Activated naive CD4-positive, alpha-beta T cell treated with anti-CD3 and anti-CD28 coated beads, Interleukin-2, amount 50 U/mL, for 24 hours (primary cell): ENCODE results near the gene ZC3H12A.
A peak's percentile ranks its signal among the peaks of the same experiment; 100 is the strongest.

ENCODE experiments used
- H3K27ac Mint-ChIP-seq: one replicate; pipeline ENCODE4 v1.8.0; 2021; ENCODE audit warnings: mild to moderate bottlenecking, mixed read lengths
- H3K27me3 Mint-ChIP-seq: one replicate; pipeline ENCODE4 v1.8.0; 2021; ENCODE audit warnings: mixed read lengths
- H3K36me3 Mint-ChIP-seq: one replicate; pipeline ENCODE4 v1.8.0; 2021; ENCODE audit warnings: mixed read lengths
- H3K4me1 Mint-ChIP-seq: one replicate; pipeline ENCODE4 v1.8.0; 2021; ENCODE audit warnings: mixed read lengths
- H3K4me3 Mint-ChIP-seq: one replicate; pipeline ENCODE4 v1.8.0; 2021; ENCODE audit warnings: mild to moderate bottlenecking, mixed read lengths
- H3K9me3 Mint-ChIP-seq: one replicate; pipeline ENCODE4 v1.8.0; 2021; ENCODE audit warnings: mixed read lengths

Gene ZC3H12A

DNA sequence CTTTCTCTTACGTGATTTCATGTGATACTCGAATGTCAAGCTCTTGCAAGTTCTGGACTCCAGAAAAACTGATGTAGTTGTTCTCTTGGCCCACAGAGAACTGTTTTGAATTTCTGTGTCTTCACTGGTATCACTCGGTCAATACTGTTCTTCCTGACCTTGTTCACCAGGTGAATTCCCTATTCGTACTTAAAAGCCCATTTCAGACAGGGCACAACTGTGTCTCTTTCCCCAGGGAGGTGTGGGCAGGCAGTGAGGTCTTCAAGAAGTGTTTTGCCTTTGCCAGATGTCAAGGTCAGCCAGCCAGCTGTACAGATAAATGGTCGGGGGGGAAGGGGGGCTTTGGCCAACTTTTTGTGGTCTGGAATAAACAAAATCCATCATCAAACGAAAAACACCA is 27.5 kb upstream of the ZC3H12A start:
- Mint-ChIP-seq H3K4me3 (no peak overlapping the region), H3K27ac (no peak overlapping the region), H3K36me3 (no peaks in the 10 kb centered on the region), H3K9me3 (no peaks in the 10 kb centered on the region), H3K4me1 (peaks cover 9% of the 10 kb centered on the region), H3K27me3 (peaks cover 6% of the 10 kb centered on the region)

DNA sequence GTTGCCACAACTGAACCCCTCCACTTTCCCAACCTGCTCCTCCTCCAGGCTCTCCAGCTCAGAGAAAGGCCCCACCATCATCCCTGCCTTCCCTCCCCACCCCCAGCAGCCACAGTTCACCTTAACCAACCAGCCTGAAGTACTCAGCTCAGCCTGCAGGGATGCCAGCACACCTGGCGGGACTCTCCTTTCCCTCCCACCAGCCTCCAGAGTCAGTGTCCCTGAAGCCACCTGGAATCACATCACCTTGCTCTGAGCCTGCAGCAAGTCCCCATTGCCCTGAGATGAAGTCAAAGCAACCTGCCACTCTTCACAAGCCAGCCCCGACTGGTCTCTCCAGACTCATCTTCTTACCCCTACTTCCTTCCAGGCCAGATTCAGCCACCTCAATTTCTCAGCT is 26.2 kb upstream of the ZC3H12A start:
- H3K27me3 Mint-ChIP-seq: peaks cover 3% of the 10 kb centered on the region
- peaks cover 9% of the 10 kb centered on the region for H3K4me1 Mint-ChIP-seq
- H3K36me3 Mint-ChIP-seq: no peaks in the 10 kb centered on the region
- H3K4me3 Mint-ChIP-seq: no peak overlapping the region
- H3K27ac Mint-ChIP-seq: no peak overlapping the region
- no peaks in the 10 kb centered on the region for H3K9me3 Mint-ChIP-seq

DNA sequence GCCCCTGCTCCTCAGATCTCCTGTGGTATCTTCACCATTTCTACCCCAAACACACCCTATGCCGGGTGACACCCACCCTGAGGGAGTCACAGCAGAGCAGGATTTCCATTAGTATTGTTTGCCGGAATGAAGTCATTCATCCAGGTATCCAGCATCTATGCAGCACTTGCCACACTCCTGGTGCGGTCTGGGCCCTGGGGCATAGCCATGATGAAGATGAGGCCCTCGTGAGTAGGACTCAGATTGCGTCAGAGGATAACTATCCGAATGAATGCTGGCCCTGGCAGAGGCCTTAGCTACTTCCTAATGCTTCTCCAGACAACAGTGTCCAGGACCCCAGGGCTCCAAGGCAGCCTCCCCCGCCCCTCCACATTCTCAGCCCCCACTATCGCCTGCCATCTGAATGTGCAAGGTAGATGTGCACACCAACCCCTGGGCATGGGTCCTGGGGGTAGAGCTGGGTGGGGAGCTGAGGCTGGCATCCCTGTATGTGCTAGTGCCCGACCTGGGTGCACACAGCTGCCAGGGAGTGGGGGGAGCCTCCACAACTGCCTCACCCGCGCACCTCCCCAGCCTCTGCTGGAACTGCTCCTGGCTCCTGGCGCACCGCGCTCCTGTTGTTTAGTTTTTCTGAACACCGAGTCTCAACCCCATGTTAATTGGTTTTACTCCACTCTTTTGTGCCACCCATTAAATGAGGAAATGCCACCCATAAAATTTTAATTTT is 25.5 kb upstream of the ZC3H12A start:
- Mint-ChIP-seq H3K36me3 (no peaks in the 10 kb centered on the region), H3K4me3 (no peak overlapping the region), H3K27ac (no peak overlapping the region), H3K9me3 (no peaks in the 10 kb centered on the region), H3K27me3 (peaks cover 3% of the 10 kb centered on the region), H3K4me1 (peaks cover 9% of the 10 kb centered on the region)

GRCh38 chr1:37449936-37450335 is 24.4 kb upstream of the ZC3H12A start:
- Mint-ChIP-seq H3K4me3 (no peak overlapping the region), H3K9me3 (no peaks in the 10 kb centered on the region), H3K27ac (no peak overlapping the region), H3K36me3 (no peaks in the 10 kb centered on the region), H3K4me1 (peaks cover 13% of the 10 kb centered on the region), H3K27me3 (peaks cover 3% of the 10 kb centered on the region)

- Mint-ChIP-seq H3K27me3 (no peaks in the 10 kb centered on the region), H3K4me3 (no peak overlapping the region), H3K4me1 (peaks cover 15% of the 10 kb centered on the region), H3K27ac (no peak overlapping the region), H3K36me3 (no peaks in the 10 kb centered on the region), H3K9me3 (no peaks in the 10 kb centered on the region)
Measured at GRCh38 chr1:37452416-37452815, 22.0 kb upstream of the ZC3H12A start.

DNA sequence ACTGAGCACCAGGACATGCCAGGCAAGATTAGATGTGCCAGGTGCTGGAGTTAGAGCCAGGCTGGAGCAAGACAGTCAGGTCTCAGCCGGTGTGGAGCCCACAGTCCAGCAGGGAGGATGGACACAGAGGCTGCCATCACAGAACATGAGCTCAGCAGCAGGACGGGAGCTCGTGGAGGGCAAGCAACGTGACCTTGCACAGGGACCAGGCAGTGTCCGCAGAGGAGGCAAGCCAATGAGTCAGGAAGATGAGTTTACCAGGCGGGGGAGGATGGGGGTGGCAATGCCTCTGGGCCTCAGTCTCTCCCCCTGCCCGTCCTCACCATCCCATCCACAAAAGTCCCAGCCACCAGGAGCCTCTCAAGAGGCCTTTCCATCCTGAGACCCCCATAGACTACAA is 20.7 kb upstream of the ZC3H12A start:
- Mint-ChIP-seq H3K36me3 (no peaks in the 10 kb centered on the region), H3K9me3 (no peaks in the 10 kb centered on the region), H3K27ac (no peak overlapping the region), H3K27me3 (no peaks in the 10 kb centered on the region), H3K4me3 (no peak overlapping the region), H3K4me1 (peaks cover 19% of the 10 kb centered on the region)

- H3K27me3 Mint-ChIP-seq: no peaks in the 10 kb centered on the region
- no peaks in the 10 kb centered on the region for H3K36me3 Mint-ChIP-seq
- H3K9me3 Mint-ChIP-seq: no peaks in the 10 kb centered on the region
- peaks cover 11% of the 10 kb centered on the region for H3K4me1 Mint-ChIP-seq
- H3K27ac Mint-ChIP-seq: peak overlapping the region; percentile 12
- no peak overlapping the region for H3K4me3 Mint-ChIP-seq
Measured at GRCh38 chr1:37455516-37455915, 18.9 kb upstream of the ZC3H12A start.

GRCh38 chr1:37456614-37457013 is 17.8 kb upstream of the ZC3H12A start:
- Mint-ChIP-seq H3K27me3 (no peaks in the 10 kb centered on the region), H3K27ac (no peak overlapping the region), H3K4me1 (peaks cover 11% of the 10 kb centered on the region), H3K4me3 (no peak overlapping the region), H3K36me3 (no peaks in the 10 kb centered on the region), H3K9me3 (no peaks in the 10 kb centered on the region)

DNA sequence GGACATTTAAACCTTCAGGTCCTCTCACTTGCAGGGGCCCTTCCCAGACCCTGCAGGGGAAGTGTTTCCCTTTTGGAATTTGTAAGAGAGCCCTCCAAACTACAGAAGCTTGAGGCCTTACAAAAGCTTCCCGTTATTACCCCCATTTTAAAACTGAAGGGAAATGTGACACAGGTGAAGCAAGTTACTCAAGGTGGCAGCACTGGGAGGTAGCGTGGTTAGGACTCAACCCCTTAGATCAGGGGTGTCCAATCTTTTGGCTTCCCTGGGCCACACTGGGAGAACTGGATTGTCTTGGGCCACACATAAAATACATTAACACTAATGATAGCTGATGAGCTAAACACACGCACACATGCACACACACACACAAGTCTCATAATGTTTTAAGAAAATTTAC is 15.8 kb upstream of the ZC3H12A start:
- H3K36me3 Mint-ChIP-seq: no peaks in the 10 kb centered on the region
- peaks cover 11% of the 10 kb centered on the region for H3K4me1 Mint-ChIP-seq
- no peak overlapping the region for H3K4me3 Mint-ChIP-seq
- H3K9me3 Mint-ChIP-seq: no peaks in the 10 kb centered on the region
- H3K27me3 Mint-ChIP-seq: no peaks in the 10 kb centered on the region
- H3K27ac Mint-ChIP-seq: no peak overlapping the region

DNA sequence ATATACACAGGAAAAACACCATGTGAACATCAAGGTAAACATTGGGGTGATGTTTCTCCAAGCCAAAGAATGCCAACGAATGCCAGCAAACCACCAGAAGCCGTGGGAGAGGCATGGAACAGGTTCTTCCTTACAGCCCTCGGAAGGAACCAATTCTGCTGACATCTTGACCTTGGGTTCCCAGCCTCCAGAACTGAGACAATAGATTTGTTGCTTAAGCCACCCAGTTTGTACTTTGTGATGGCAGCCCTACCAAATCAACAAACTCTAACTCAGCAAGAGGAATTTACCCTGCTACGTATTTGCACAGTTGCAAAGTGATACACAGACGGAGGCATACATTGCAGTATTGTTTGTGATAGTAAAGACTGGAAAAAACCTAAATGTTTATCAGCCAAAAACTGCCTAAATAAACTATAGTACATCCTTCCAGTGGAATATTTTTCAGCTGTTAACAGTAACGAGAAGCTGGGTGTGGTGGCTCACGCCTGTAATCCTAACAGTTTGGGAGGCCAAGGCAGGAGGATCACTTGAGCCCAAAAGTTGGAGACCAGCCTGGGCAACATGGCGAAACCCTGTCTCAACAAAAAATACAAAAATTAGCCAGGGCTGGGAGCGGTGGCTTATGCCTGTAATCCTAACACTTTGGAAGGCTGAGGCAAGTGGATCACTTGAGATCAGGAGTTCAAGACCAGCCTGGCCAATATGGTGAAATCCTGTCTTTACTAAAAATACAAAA is 12.5 kb upstream of the ZC3H12A start:
- Mint-ChIP-seq H3K9me3 (no peaks in the 10 kb centered on the region), H3K4me1 (peaks cover 5% of the 10 kb centered on the region), H3K36me3 (no peaks in the 10 kb centered on the region), H3K27ac (no peak overlapping the region), H3K27me3 (no peaks in the 10 kb centered on the region), H3K4me3 (no peak overlapping the region)

DNA sequence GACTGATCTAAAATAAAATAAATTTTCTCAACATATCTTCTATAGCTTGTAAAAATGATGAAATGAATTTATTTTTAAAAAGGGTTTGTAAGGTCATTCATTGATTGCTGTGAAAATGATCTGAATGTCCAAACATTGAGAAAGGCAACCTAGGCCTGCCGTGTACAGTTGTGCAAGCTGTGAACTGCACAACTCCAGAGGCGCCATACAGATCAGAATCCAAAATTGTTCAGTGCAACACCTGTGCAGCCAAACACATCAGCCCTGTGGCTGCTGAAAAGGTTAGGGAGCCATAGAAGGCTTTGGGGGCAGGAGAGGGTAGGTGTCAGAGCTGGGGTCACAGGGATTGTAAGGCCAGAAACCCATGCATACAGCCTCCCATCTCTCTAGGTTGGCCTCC is 9.9 kb upstream of the ZC3H12A start:
- no peak overlapping the region for H3K4me3 Mint-ChIP-seq
- H3K36me3 Mint-ChIP-seq: no peaks in the 10 kb centered on the region
- no peaks in the 10 kb centered on the region for H3K9me3 Mint-ChIP-seq
- H3K27me3 Mint-ChIP-seq: no peaks in the 10 kb centered on the region
- no peak overlapping the region for H3K27ac Mint-ChIP-seq
- peaks cover 3% of the 10 kb centered on the region for H3K4me1 Mint-ChIP-seq

GRCh38 chr1:37465593-37466517 is 8.5 kb upstream of the ZC3H12A start:
- no peaks in the 10 kb centered on the region for H3K36me3 Mint-ChIP-seq
- no peak overlapping the region for H3K4me3 Mint-ChIP-seq
- no peaks in the 10 kb centered on the region for H3K9me3 Mint-ChIP-seq
- no peak overlapping the region for H3K27ac Mint-ChIP-seq
- peaks cover 7% of the 10 kb centered on the region for H3K4me1 Mint-ChIP-seq
- no peaks in the 10 kb centered on the region for H3K27me3 Mint-ChIP-seq

DNA sequence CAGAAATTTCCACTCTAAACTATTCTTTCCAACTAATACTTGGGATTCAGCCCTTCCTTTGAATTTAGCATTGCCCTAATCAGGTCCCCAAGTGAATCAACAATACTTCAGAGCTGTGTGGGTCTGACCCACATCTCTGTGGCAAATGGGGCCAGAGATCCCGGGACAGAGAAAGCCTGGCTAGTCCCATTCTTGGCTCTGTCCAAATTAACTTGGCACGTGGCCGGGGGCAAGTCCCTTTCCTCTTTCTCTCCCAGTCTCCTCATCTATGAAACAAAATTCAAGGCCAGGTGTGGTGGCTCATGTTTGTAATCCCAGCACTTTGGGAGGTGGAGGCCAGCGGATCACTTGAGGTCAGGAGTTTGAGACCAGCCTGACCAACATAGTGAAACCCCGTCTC is 6.3 kb upstream of the ZC3H12A start:
- Mint-ChIP-seq H3K27me3 (no peaks in the 10 kb centered on the region), H3K36me3 (no peaks in the 10 kb centered on the region), H3K9me3 (no peaks in the 10 kb centered on the region), H3K4me3 (no peak overlapping the region), H3K27ac (no peak overlapping the region), H3K4me1 (peaks cover 23% of the 10 kb centered on the region)

- Mint-ChIP-seq H3K4me1 (peaks cover 30% of the 10 kb centered on the region), H3K36me3 (no peaks in the 10 kb centered on the region), H3K27me3 (no peaks in the 10 kb centered on the region), H3K27ac (no peak overlapping the region), H3K9me3 (no peaks in the 10 kb centered on the region), H3K4me3 (no peak overlapping the region)
Measured at GRCh38 chr1:37469386-37469785, 5.0 kb upstream of the ZC3H12A start.

GRCh38 chr1:37471345-37472231 is 2.8 kb upstream of the ZC3H12A start:
- Mint-ChIP-seq H3K9me3 (no peaks in the 10 kb centered on the region), H3K36me3 (peaks cover 9% of the 10 kb centered on the region), H3K27me3 (no peaks in the 10 kb centered on the region), H3K4me3 (no peak overlapping the region), H3K27ac (peak overlapping the region; percentile 85), H3K4me1 (peaks cover 30% of the 10 kb centered on the region)
